ENCODE measurements around the gene OPN1MW.
"Not testable (repeated sequence)": the region's sequence is repeated elsewhere in the genome, so short reads cannot be mapped to it uniquely, and the experiment has no call there.

The OPN1MW gene

GRCh38 chrX:154211057-154211456 is 28.7 kb downstream of the OPN1MW start:
- DNase-seq (ENCODE audit: low read depth) = not testable (repeated sequence)

- not testable (repeated sequence) for DNase-seq (ENCODE audit: low read depth)
Measured at GRCh38 chrX:154211499-154211898, 29.1 kb downstream of the OPN1MW start.

GRCh38 chrX:154219456-154219855 is 37.1 kb downstream of the OPN1MW start, which contains the start of gene OPN1MW2:
Gene OPN1MW2, plus strand, starts transcription at chrX:154219756. Its CDS starts 60 bp downstream, at chrX:154219816.
- not testable (repeated sequence) for DNase-seq (ENCODE audit: low read depth)

- not testable (repeated sequence) for DNase-seq (ENCODE audit: low read depth)
Measured at GRCh38 chrX:154225292-154225691, 42.9 kb downstream of the OPN1MW start.

- not testable (repeated sequence) for DNase-seq (ENCODE audit: low read depth)
Measured at GRCh38 chrX:154226706-154227105, 44.3 kb downstream of the OPN1MW start.

- not testable (repeated sequence) for DNase-seq (ENCODE audit: low read depth)
Measured at GRCh38 chrX:154231443-154231842, 49.0 kb downstream of the OPN1MW start.

GRCh38 chrX:154233620-154234019 is 51.2 kb downstream of the OPN1MW start:
- not testable (repeated sequence) for DNase-seq (ENCODE audit: low read depth)

- DNase-seq (ENCODE audit: low read depth) = not testable (repeated sequence)
Measured at GRCh38 chrX:154238939-154239559, 56.7 kb downstream of the OPN1MW start.

- DNase-seq (ENCODE audit: low read depth) = not testable (repeated sequence)
Measured at GRCh38 chrX:154239982-154240503, 57.6 kb downstream of the OPN1MW start.
